HepG2 (cell line): ENCODE results near the gene SYNGAP1. TPM values are rescaled to one million over a fixed set of nuclear protein-coding genes. Genes with fewer than 3 reads are reported as not detected.

ENCODE experiments used
- CERS6 ChIP-seq: sonication (generic); formaldehyde crosslinking; IDR thresholded peaks from 2 replicates; pipeline ENCODE4 v1.5.0; 2020; ENCODE audit warnings: missing genetic modification reagents
- GATAD1 ChIP-seq: IDR thresholded peaks from 2 replicates; pipeline ENCODE4 v1.6.1; 2016; ENCODE audit warnings: missing genetic modification reagents, missing compliant biosample characterization
- GTF2F1 ChIP-seq: fragments of 150-350 bp; IDR thresholded peaks from 2 replicates; pipeline ENCODE4 v1.6.1; 2014; ENCODE audit warnings: low read length
- HHEX ChIP-seq: IDR thresholded peaks from 2 replicates; pipeline ENCODE4 v1.6.1; 2016; ENCODE audit warnings: control low read depth
- IRX3 ChIP-seq: sonication (generic); formaldehyde crosslinking; IDR thresholded peaks from 2 replicates; pipeline ENCODE4 v1.8.1; 2023; ENCODE audit warnings: mild to moderate bottlenecking, low read depth, missing genetic modification reagents, borderline replicate concordance
- KDM3A ChIP-seq: IDR thresholded peaks from 2 replicates; pipeline ENCODE4 v1.6.1; 2018; ENCODE audit warnings: low read depth, missing compliant biosample characterization
- NAIF1 ChIP-seq: sonication (generic); formaldehyde crosslinking; IDR thresholded peaks from 2 replicates; pipeline ENCODE4 v1.5.0; 2020; ENCODE audit warnings: mild to moderate bottlenecking, missing genetic modification reagents, borderline replicate concordance
- NFIC ChIP-seq: IDR thresholded peaks from 2 replicates; pipeline ENCODE4 v1.6.1; 2012; ENCODE audit warnings: mild to moderate bottlenecking, low read length, inconsistent platforms
- PITX1 ChIP-seq: sonication (generic); formaldehyde crosslinking; IDR thresholded peaks from 2 replicates; pipeline ENCODE4 v1.5.1; 2020; ENCODE audit warnings: mild to moderate bottlenecking, missing genetic modification reagents
- PRDM4 ChIP-seq: sonication (generic); formaldehyde crosslinking; IDR thresholded peaks from 2 replicates; pipeline ENCODE4 v1.9.0; 2021; ENCODE audit warnings: missing genetic modification reagents, borderline replicate concordance
- RAD51 ChIP-seq: fragments of 450-650 bp; IDR thresholded peaks from 2 replicates; pipeline ENCODE4 v1.6.1; 2016; ENCODE audit warnings: borderline replicate concordance
- U2AF1 ChIP-seq: fragments of 200-400 bp; formaldehyde crosslinking; optimal IDR thresholded peaks from 2 replicates; pipeline ENCODE3; 2017; ENCODE audit warnings: mild to moderate bottlenecking, low read depth, low read length
- ZBTB40 ChIP-seq, 2 experiments: fragments of 450-650 bp in 1 of 2; sonication (generic) in 1 of 2; formaldehyde crosslinking in 1 of 2; IDR thresholded peaks; 2 replicates each; pipeline versions ENCODE4 v1.6.1 to v1.8.0; 2016 to 2022; ENCODE audit warnings: antibody characterized with exemption in 1 of 2, mild to moderate bottlenecking in 1 of 2, missing genetic modification reagents in 1 of 2
- ZNF136 ChIP-seq: sonication (generic); formaldehyde crosslinking; IDR thresholded peaks from 2 replicates; pipeline ENCODE4 v1.8.1; 2022; ENCODE audit warnings: low read depth, mild to moderate bottlenecking, moderate library complexity, missing genetic modification reagents
- ZNF160 ChIP-seq: sonication (generic); formaldehyde crosslinking; IDR thresholded peaks from 2 replicates; pipeline ENCODE4 v1.8.0; 2022; ENCODE audit warnings: mild to moderate bottlenecking, inconsistent platforms, missing genetic modification reagents
- ZNF589 ChIP-seq: sonication (generic); formaldehyde crosslinking; conservative IDR thresholded peaks from 2 replicates; pipeline ENCODE4 v1.8.0; 2022; ENCODE audit warnings: mild to moderate bottlenecking, moderate library complexity, missing genetic modification reagents
- ZNF616 ChIP-seq: sonication (generic); formaldehyde crosslinking; IDR thresholded peaks from 2 replicates; pipeline ENCODE4 v1.5.0; 2020; ENCODE audit warnings: low read depth, mild to moderate bottlenecking, missing genetic modification reagents
- polyA plus RNA-seq, 8 experiments: library from polyadenylated mRNA; depleted of rRNA in 3 of 8; stranded (reverse) in 7 of 8; unstranded in 1 of 8; fragments of >200 nt; fragmentation: Illumina TruSeq in 4 of 8; extraction: Trizol in 4 of 8; gene quantifications; 2 replicates each; pipeline versions ENCODE4 v1.2.1 to v1.2.3, GENCODE V29; 2011 to 2016; ENCODE audit warnings: low read depth in 4 of 8, missing spikeins in 1 of 8, mixed read lengths in 1 of 8; ENCODE audit not compliant: insufficient read depth in 1 of 8
- total RNA-seq, 5 experiments: library from RNA; depleted of rRNA; stranded (reverse); fragments of >200 nt; fragmentation: Illumina TruSeq; extraction: Trizol; gene quantifications; 2 replicates each; pipeline ENCODE4 v1.2.3, GENCODE V29; 2016; ENCODE audit warnings: low read depth in 1 of 5

The SYNGAP1 gene
- total and polyA plus RNA-seq, 2 of the 13 experiments (the other 11 are each of a cell fraction or from before 2014, with no cell fraction given): 0.75 to 1.1 TPM

- no peak for TF ChIP-seq CERS6 (CRISPR knock-in tag)
- TF ChIP-seq NFIC: no peak
- peak; percentile 78 for TF ChIP-seq ZBTB40 (IDR thresholded peaks at IDR 0.05)
- peak; percentile 80 for TF ChIP-seq ZBTB40 (CRISPR knock-in tag; IDR thresholded peaks at IDR 0.05)
- TF ChIP-seq ZNF160 (CRISPR knock-in tag): peak; percentile 74; the same call in 1 of the 2 replicates
- peak; percentile 99 for TF ChIP-seq NAIF1 (CRISPR knock-in tag)
- TF ChIP-seq GTF2F1: no peak
- TF ChIP-seq ZNF589: peak; percentile 93
- peak; percentile 66 for TF ChIP-seq U2AF1
- TF ChIP-seq ZNF136 (CRISPR knock-in tag): 0 out of 2 replicates have a peak, but pooled peaks have one; percentile 26
- peak; percentile 88; the same call in 1 of the 2 replicates for TF ChIP-seq IRX3
- TF ChIP-seq RAD51: no peak
- peak; percentile 99 for TF ChIP-seq PITX1 (CRISPR knock-in tag)
- no peak for TF ChIP-seq HHEX (CRISPR knock-in tag)
- peak; percentile 90 for TF ChIP-seq GATAD1 (CRISPR knock-in tag)
- peak; percentile 76 for TF ChIP-seq ZNF616 (CRISPR knock-in tag)
- TF ChIP-seq KDM3A (CRISPR knock-in tag): peak; percentile 66; the same call in 1 of the 2 replicates
- 0 out of 2 replicates have a peak, but pooled peaks have one; percentile 24 for TF ChIP-seq PRDM4
These were observed 28.5 kb upstream of the SYNGAP1 start, which contains the start of gene KIFC1 (continued) for GRCh38 chr6:33391278-33391921.
